Activated CD4-positive, alpha-beta T cell treated with anti-CD3 and anti-CD28 coated beads, Interleukin-2, amount 50 U/mL, for 4 hours (primary cell): Measurements from ENCODE around the gene ADAMTSL4.
"Not testable (repeated sequence)": the region's sequence is repeated elsewhere in the genome, so short reads cannot be mapped to it uniquely, and the experiment has no call there.

Source experiments
- DNase-seq, 2 experiments: peaks; one replicate each; pipeline ENCODE4 v3.0.0-alpha.2; 2020

ADAMTSL4 gene

DNA sequence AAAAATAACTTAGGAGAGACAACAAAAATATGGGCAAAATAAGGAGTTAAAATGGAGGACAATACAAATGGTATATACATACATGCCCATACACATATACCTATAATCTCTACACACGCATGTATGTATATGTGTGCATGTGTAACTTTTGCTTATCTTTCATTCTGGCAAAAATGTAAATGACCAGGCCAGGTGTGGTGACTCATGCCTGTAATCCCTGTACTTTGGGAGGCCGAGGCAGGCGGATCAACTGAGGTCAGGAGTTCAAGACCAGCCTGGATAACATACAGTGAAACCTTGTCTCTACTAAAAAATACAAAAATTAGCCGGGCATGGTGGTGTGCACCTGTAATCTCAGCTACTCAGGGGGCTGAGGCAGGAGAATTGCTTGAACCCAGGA lies 49.1 kb downstream of the ADAMTSL4 start:
- DNase-seq, result not testable (repeated sequence)

GRCh38 chr1:150601540-150601939 lies 52.3 kb downstream of the ADAMTSL4 start:
- no peak for DNase-seq

- DNase-seq, result not testable (repeated sequence)
Measured at GRCh38 chr1:150602372-150602771, 53.2 kb downstream of the ADAMTSL4 start.

DNA sequence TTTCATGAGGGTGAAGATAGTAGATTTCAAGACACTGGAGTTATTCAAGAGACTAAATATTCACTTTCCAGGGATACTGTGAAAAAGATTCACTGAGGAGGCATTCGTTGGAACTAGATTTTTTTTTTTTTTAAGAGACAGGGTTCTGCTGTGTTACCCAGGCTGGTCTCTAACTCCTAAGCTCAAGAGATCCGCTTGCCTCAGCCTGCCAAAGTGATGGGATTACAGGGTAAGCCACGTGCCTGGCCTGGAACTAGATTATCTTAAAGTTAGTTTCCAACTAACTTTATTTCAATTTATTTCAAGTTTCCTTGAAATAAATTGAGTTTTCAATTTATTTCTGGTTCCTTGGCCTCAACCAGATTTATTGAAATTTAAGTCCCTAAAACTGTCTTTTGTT lies 54.5 kb downstream of the ADAMTSL4 start:
- DNase-seq, result no peak

DNA sequence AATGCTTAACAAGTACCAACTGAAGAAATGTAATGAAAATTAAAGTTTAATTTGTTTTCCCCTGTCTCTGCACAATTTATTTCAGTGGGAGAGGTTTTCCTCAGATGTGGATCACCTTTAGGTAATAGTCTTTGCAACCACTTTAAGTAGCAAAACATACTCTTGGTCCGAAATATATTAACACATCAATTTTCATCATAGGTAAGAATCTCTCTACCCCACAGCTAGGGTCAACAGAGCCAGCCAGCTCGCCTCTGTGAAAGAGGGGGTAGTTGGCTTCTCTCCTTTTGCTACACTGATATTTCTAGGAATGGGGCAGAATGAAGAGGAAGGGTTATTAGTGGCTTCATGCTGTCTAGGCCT lies 55.0 kb downstream of the ADAMTSL4 start:
- DNase-seq, result no peak

DNA sequence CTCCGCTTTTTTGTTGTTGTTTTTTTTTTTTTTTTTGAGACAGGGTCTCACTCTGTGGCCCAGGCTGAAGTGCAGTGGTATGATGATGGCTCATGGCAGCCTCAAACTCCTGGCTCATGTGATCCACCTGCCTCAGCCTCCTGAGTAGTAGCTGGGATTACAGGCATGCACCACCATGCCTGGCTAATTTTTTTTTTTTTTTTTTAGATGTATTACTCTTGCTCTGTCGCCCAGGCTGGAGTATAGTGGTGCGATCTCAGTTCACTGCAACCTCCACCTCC lies 56.2 kb downstream of the ADAMTSL4 start:
- not testable (repeated sequence) for DNase-seq

- no peak for DNase-seq
Measured at GRCh38 chr1:150606463-150607142, 57.4 kb downstream of the ADAMTSL4 start.

GRCh38 chr1:150609732-150610131 lies 60.5 kb downstream of the ADAMTSL4 start:
- no peak for DNase-seq
